ENCODE measurements around the gene DPYD.

DPYD gene

DNA sequence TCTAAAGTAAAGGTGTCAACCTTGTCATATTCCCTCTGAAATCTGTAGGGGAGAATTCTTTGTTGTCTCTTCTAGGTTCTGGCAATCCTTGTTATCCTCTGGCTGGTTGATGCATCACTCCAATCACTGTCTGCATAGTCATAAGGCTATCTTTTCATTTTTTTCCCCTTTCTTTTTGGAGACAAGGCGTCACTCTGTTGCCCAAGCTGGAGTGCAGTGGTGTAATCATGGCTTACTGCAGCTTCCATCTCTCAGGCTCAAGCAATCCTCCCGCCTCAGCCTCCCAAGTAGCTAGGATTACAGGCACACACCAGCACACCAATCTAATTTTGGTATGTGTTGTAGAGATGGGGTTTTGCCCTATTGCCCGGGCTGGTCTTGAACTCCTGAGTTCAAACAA, 12.9 kb downstream of the DPYD start:
- no peak for DNase-seq (ENCODE audit: low read depth, low spot score)

DNA sequence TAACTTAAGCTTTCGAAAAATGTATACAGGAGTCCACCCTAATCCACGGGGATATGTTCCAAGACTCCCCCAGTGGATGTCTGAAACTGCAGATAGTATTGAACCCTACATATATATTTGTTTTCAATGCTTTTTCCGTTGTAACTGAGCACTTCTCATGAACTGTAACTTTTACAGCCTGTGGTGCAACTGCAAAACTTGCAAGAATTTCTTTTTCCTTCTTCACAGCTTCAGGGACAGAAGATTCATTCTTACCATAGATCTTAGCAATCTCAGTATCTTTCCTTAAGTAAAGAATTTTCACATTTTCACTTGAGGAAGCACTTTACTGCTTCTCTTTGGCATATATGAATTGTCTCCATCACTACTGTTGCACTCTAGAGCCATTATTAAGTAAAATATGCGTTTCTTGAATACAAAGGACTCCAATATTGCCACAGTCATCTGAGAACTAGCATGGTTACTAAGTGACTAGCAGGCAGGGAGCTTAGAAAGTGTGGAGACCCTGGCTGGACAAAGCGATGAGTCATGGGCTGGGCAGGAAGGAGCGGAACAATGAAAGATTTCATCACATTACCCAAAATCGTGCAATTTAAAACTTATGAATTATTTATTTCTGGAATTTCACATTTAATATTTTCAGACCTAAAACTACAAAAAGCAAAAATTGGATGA, 14.1 kb downstream of the DPYD start:
- DNase-seq (ENCODE audit: low read depth, low spot score), result no peak

DNA sequence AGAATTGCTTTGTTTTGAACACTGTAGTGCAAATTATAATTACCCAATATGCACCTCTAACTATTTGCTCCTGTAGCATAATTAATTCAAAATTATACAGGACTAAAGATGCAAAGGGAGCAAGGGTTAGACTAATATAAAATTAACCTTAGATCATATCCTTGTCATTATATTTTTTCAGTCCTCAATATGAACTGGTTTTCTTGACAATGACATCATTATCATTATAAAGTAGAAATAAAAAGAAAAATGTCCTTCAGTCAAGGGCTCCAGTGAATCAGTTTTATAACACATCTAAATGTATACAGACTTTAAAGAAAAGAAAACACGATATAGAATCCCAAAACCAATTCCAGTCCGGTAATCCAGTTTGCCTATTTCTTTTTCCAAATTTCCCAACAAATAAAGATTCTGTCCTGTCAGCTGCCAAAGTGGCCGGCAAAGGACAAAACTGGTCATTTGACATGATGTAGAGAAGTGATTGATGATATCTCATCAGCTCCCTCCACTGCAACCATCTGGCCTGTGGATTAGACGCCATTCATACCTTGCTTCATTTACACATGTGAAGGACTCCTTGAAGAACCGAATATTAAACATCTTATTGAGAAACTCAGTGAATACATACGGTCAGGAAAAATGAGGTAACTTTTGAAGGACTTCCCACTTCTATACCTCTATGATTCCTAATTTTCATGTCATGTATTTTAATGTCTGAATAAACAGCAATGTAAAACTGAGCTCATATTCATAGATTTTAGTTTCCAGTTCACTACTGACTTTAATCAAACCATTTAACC, 15.5 kb downstream of the DPYD start:
- no peak for DNase-seq (ENCODE audit: low read depth, low spot score)

DNA sequence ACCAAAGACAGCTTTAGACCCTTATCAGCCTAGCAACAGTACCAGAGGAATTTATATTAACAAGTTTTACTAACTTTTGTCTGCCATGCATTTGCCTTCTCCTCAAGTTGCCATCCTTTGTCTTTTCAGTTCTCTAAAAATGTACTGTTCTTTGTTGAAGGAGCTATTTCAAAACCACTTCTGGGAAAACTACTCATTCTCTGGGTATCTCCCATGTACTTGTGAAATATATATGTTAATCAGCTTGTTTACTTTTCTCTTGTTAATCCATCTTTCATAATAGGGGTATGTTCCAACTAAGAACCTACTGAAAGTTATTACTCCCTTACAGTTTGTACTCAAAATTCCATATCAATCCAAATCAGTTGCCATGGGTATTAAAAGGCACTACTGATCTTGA, 16.3 kb downstream of the DPYD start:
- no peak for DNase-seq (ENCODE audit: low read depth, low spot score)

DNA sequence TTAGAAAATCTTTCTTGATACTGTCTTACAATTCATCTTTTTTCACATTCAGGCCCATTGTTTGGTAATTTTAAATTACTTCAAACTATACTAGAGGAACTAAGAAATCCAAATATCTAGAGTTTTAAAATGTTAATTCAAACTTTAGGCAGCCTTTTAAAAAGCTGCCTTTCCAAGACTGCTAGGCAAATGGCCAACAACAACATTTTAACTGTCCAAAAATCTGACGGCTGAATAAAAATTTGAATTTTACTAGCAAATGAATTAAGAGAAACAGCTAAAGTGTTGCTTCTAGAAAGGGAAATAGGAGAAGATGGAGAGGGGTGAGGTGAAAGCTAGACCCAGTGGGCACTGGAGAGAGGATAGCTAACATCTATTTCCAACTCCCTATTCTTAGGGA, 17.2 kb downstream of the DPYD start:
- no peak for DNase-seq (ENCODE audit: low read depth, low spot score)

DNA sequence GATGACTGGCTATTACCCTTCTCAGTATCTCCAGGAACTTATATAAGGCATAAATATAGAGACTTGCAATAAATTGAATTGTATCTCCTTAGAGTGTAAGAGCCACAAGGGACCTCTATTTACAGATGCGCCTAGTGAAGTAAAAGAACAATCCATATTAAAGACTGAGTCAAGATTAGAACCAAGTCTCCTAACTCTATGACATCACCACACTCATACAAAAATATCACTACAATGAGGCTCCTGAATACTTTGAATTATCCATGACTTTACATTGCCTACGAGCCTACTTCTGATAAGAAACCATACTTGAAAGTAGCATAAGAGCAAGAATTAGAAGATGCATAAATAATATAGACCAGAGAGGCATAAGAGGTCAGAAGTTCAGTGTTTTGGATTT, 18.8 kb downstream of the DPYD start:
- DNase-seq (ENCODE audit: low read depth, low spot score), result no peak

DNA sequence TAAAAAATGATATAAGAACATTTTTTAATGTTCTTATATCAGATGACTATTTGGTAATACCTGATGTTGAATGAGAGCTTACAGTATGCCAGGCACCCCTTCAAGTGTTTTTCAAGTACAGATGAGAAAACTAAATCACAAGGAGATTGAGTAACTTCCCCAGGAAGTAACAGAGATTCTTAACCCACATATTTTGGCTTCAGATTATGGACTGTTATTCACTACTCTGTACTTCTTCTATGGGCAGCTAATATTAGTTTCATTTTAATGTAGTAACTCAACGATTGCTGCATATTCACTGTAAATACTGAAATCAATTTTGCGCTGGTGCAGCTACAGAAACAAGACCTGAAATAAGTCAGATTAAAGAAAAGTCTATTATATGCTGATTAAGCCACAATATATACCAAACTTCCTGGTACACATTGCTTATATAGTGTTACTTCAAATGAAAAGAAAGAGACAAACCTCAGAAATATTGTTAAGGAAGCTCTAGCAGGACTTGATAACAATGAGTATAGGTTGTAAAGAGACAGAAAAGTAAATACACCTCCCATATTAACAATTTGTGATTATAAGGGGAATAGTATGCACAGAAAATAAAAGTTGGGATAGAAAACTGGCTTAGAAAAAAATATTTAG, 19.7 kb downstream of the DPYD start:
- DNase-seq (ENCODE audit: low read depth, low spot score), result no peak

DNA sequence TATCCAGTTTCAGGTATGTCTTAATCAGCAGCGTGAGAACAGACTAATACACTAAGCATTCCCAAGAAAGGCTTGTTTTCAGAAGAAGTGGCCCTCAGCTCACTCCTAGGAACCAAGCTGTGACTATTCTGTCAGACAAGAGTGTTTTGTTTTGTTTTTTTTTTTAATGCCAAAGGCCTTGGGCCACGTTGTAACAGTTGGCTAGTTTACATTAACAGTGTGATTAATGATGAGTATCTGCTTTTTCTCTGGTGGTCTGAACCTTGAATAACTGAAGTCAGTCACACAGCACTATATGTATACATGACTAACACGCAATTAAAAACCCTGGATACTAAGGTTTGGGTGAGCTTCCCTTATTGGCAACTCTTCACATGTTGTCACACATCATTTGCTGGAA, 21.9 kb downstream of the DPYD start:
- DNase-seq (ENCODE audit: low read depth, low spot score), result no peak

DNA sequence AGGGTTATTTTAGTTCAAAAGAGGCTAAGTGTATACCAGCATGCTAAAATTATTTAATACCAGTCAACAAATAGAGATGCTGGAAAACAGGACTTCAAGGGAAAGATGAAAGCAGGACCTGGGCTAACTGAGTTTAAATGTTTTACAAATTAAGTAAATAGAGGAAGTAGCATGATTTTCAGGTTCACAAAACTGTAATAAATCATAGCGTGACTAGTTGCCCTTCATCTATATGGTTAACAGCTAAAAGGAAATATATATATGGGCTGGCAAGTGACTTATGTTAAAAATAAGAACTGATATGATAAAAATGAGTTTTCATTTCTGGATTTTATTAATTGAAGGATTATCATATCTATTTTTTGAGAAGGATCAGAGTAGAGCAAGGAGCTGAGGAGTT, 25.6 kb downstream of the DPYD start:
- no peak for DNase-seq (ENCODE audit: low read depth, low spot score)

DNA sequence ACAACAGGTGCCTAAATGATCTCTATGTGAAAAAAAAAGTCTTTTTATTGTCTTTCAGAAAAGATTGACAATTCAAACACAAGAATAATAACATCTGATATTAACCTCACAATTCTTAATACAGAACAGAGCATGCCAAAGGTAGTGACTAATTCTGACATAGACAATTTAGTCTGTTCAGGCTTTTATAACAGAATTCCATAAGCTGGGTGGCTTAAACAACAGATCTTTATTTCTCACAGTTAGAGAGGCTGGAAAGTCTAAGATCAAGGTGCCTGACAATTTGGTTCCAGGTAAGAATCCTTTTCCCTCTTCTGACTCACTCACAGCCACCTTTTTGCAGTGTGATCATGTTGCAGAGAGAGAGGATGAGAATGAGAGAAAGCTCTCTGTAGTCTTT, 27.0 kb downstream of the DPYD start:
- no peak for DNase-seq (ENCODE audit: low read depth, low spot score)

DNA sequence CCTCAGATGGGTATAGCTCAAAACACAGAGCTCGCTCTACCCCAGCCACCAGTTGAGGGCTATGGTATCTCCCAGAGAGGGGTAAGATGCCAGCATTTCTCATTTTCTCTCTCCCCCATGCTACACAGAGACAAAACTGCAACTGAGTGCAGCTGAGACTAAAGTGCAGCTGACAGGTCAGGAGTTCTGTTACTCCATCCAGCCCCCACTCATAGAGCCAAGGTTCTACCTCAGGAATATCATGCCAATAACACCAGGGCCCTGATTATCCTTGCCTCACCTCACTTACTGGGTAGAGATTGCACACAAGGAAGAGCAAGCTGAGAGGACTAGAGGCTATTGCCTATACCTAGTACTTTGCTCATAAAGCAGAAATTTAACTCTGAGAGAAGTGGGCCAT, 34.6 kb downstream of the DPYD start:
- DNase-seq (ENCODE audit: low read depth, low spot score), result no peak

DNA sequence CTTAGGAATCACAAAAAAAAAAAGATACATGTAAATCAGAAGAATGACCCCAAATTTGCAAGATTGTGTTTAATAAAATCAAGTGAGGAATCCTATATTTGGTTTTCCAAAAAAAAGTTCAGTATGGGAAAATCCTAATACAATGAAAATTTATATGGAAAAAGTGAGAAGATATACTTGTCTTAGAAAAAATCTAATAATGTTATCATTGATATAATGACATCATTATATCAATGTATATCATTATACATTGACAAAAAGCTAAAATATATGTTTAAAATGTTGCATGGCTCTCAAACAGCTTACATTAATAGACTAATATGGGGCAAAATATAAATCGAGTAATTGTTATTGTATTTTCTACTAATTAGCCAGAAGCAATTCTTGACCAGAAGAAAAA, 37.0 kb downstream of the DPYD start:
- no peak for DNase-seq (ENCODE audit: low read depth, low spot score)

DNA sequence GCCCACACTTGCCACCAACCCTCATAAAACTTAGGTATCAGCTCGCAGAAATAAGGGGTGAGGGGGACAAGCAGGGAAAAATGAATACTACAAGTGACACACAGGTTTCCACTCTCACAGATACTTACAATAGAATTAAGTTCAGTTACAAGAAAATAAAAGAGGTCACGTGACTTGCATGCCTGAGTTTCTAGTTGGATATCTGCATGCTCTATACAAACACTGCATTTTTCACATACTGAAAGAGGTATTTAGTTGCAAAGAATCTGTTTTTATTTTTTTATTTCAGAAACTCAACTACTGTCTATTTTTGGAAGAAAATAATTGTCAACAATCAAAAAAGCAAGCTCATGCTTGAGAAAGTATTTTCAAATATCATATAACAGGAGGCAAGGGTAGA, 43.5 kb downstream of the DPYD start:
- no peak for DNase-seq (ENCODE audit: low read depth, low spot score)

DNA sequence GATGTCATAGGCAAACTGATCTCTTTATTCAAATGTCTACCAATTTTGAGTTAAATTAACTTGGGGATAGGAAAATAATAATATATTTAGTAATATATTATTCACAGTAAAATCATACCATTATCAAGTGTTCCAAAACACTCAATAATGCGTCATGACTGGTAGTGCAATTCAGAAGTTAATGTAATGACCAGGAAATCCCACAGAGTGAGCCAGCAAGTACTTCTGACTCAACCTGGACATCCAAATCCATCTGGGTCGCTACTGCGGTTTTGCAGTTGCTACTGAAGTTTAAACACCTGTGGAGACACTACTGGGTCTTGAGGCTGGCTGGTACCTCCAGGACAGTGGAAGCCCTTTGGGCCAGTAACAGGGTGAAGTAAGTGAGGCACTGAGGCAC, 44.8 kb downstream of the DPYD start:
- DNase-seq (ENCODE audit: low read depth, low spot score), result no peak

DNA sequence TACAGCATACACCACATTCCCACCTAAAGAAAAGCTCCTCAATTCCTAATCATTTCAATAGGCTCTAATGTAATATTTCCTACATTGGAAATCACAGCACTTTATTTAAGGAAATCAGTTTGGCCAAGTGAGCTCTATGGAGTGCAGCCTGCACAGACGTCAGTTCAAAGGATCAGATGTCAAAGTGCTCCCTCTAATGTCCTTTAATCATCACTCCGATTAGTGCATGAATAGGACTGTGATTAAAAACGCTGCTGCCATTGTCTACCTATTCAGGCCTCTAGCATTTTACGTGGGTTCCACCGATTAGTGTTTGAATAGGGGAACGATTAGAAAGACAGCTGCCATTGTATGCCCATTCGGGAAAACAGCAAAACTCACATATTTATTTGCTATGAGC, 50.2 kb downstream of the DPYD start:
- no peak for DNase-seq (ENCODE audit: low read depth, low spot score)

DNA sequence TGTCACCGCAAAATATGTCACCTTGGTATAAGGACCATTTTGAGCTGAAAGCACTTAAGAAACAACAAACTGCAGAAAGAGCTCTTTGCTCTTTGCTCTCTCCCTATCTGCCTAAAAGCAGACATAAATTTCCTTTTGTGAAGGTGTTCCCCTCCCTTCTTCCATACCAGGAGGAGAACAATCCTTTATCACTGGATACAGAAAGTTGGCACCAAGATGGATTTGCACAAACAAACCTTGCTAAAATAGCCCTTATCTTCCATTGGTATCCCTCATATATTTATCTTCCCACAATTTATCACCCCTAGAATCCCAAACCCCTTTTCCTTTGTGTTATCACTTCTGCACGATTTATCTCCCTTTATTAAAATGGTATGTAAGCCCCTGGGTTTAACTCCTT, 51.4 kb downstream of the DPYD start:
- no peak for DNase-seq (ENCODE audit: low read depth, low spot score)

DNA sequence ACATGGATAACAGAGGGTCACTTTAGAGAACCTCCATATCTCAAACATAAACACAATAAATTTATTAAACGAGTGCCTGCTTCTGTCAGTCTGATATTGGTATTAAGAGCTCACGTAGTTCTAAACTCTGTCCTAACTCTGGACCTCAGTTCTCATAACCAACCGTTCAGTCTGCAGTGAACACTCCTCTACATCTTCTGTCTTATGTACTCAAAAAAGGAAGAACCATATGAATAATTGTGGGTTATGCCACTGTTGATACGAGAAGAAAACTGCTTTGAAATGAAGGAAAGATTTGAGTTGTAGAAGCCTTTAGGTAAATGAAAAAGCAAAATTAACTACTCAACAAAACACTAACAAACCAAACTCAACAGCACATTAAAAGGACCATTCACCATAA, 53.7 kb downstream of the DPYD start:
- no peak for DNase-seq (ENCODE audit: low read depth, low spot score)

DNA sequence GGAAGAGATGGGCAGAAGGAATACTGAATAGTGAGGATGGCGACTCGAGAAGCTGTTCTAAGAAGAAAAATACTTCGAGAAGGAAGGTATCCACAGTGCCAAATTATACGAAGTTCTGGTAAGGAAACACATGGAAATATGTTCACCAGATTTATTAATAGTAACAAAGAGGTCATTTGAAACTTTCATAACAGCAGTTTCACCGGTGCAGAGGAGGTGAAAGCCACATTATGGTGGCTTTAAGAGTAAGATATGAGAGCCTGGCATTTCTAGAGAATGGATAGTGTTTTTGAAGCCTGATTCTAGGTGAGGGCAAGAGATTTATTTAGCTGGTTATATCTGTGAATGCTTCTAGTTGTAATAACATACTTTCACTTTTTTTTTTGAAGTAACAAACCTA, 56.2 kb downstream of the DPYD start:
- no peak for DNase-seq (ENCODE audit: low read depth, low spot score)

DNA sequence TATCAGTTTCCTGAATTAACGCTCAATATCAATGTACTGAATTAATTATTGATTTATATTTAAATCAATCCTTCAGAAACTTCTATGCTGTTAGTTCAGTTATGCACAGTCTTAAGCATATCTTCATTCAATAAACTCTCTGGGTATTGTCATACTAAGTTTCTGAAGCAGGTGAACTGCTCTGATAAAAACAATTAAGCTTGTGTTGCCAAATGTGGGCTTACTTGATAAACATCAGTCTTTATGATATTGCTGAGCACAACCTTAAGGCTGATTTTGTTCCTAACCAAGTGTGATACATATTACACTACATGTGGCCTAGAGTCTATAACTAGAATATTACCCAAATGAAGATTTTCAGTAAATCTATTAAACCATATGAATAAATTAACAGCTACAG, 67.6 kb downstream of the DPYD start:
- DNase-seq (ENCODE audit: low read depth, low spot score), result no peak

DNA sequence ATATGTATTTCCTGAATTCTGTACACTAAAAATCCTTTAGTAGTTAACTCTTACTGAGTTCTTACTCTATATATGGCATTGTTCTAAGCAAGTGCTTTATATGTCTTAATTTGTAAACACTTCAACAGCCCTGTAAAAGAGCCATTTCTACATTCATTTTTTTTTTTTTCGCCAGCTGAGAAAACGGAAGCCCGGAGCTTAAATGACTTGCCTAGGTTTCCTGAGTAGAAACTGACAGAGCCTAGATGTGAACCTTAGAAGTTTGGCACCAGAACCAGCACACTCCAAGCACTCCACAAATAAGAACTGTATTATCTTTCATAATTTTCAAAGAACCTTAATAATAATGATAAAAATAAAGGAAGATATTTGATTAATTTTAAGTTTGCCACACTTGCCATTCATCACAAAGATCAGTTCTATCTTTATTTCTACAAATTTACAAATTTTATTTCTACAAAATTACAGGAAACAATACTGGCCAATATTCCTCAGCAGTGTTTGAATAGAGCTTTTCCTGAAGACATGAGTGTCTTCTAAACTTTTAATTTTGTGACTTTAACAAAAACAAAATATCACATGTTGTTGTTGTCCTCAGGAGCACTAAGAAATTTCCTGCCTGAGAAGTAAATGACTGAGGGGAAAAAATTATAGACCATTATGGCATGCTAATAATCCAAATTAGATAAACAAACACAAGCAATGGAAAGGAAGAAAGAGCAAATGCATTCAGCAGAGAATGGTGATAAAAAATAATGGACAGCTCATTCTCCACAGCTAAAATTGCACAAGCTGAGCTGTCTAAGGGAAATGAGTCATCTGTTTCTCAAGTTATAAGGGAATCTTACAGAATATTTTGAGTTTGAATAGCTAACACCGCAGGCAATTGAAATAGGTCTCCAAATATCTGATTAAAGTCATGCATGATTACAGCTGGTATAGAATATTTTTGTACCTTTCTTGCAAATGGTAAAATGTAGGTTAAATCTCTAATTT, 71.2 kb downstream of the DPYD start:
- no peak for DNase-seq (ENCODE audit: low read depth, low spot score)

DNA sequence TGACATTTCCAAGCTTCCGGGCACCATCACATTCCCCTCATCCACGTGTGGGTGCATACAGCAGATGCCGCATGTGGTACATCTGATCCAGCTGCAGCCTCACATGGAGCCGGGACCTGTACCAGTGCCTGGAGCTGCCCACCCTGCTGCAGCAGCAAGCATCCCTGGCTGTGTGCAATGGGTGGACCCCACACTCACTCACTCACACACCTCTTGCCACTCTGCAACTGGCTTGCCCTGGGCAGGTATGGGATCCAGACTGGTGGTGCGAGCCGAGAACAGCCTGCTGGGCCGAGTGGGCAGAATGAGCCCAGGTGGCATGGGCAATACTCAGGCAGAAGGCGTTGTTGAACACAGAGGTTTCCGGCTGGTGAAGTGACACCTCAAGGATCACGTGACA, 75.0 kb downstream of the DPYD start:
- DNase-seq (ENCODE audit: low read depth, low spot score), result no peak

DNA sequence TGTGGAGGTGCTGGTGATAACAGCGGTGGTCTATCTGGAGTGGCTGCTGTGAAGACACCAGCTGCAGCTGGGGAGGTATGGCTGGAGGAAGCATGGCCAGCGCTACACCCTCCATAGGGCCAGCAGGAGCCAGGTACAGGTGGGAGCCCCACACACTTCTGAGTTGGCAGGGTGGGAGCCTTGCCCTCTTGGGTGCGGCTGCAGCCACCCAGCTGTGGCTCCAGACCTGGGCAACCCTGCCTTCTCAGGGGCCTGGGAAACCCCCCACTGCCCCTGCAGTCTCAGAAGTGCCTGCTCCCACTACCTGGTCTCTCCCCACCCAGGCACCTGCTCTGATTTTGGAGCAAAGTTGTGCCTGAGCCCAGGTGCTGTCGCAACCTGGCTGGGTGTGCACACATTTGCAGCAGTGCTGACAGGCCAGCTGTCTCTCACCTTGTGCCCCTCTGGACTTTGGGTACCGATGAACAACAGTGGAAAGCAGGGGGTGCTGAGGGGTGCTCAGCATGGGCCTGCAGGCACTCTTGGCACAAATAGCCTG, 76.2 kb downstream of the DPYD start:
- DNase-seq (ENCODE audit: low read depth, low spot score), result no peak

Data from activated naive CD8-positive, alpha-beta T cell treated with anti-CD3 and anti-CD28 coated beads, Interleukin-2, amount 50 U/mL, for 16 hours (primary cell).